HG02759 (cell line): ENCODE measurements around the gene PLEKHA7.

Experiments
- ATAC-seq: cut with Tn5 transposase; IDR thresholded peaks from one replicate; pipeline ENCODE4 v1.9.1; 2021; ENCODE audit warnings: mild to moderate bottlenecking, moderate library complexity; ENCODE audit not compliant: unreplicated experiment

Gene PLEKHA7

DNA sequence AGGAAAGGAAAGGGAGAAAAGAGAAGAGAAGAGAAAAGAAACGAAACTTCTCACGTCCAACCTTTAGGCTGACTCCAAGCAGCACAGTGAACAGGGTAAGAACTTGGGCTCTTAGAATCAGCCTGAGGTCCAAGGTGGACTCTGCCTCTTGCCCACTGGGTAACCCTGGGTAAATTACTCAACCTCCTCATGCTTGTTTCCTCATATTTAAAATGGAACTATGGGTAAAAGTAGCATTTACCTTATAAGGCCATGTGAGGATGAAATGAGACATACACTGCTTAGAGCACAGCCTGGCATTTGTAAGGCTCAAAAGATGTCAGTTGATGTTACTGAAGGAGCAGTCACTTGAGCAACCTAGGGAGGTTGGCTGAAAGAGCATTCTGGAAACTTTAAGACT, 167.9 kb downstream of the PLEKHA7 start:
- no peak for ATAC-seq

DNA sequence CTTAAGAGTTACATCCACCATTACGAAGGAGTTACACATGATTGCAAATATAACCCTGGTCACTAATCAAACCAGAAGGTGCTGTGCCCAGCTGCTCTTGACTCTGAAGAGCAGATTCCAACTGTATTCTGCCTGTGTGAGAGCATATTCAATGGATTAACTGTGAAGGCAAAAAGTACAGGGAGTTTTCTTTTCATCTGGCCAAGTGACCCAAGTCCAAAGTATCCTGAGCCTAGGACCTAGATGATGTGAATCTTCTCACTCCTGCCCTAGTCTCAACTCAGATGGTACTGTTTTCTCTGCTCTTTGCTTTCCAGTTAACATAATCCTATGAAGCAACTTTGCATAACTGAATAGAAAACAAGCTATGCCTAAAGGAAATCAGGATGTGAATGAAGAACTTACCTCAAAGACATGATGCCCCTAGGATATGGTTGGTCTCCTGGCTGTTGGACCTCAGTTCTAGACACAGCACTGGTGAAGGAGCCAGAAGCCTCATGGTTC, 169.9 kb downstream of the PLEKHA7 start:
- no peak for ATAC-seq

DNA sequence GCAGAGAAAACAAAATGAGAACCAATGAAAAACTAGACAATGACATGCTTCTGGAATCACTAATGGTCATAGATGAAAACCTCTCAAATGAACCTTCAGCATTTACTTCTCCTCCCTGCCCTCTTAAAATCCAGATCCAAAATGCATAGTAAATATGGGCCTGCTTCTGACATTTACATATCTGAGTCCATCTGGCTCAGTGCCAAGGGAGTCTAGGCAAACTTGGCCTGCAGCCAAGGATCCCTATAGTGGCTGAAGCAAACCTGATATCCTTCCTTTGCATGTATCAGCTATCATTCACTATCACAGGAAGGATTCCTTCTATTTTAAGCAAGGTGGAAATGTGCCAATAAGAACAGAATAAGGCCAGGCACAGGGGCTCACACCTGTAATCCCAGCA, 170.9 kb downstream of the PLEKHA7 start:
- ATAC-seq = no peak

DNA sequence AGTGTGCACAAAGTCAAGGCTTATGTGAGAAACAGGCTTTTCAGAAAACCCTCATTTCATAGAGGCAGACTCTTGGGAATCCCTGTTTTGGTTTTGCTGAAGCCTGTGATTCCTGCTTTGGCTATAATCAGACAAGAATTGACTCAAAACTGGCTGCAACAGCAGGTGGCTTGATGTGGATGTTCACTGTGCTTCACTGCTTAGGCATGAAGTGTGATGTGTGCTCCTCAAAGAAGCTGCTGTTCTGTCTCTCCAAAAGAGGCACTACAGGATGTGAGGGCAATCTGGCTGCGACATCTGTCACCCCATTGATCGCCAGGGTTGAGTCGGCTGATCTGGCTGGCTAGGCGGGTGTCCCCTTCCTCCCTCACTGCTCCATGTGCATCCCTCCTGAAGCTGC, 172.2 kb downstream of the PLEKHA7 start:
- ATAC-seq = no peak

DNA sequence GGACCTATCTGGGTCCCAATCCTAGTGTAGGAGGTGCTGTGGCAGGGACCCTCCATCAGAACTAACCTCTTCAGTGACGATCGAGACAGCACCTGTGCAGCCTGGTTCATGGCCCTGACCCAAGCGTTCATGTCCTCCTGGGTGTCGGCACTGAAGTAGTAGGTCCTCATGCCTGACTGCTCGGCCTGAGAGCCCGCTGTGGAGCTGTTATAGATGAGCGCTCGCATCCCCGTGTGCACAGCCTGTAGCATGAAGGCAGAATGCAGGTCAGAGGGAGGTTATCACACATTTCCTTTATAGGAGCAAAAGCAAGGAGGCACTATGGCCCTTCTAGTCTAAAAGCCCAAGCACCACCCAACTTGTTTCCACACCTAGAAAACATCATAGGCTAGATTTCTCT, 172.7 kb downstream of the PLEKHA7 start:
- no peak for ATAC-seq

DNA sequence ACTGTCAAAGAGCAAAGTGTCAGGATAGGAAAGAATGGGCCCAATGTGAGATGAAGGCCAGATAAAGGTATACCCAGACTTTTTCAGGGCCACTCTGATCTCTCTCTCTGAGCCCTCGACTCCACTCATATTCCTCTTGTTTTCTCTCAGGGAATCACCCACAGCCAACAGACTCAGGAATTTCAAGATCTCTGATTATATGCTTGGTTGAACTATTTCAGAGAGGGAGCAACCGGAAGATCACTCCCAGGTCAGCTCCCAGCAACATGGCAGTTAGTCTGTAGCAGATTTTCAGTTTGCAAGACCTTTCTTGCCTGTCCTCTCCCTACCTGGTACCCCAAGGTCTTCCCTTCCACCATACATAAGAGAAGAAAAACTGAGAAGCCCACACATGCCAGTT, 173.3 kb downstream of the PLEKHA7 start:
- ATAC-seq = no peak

DNA sequence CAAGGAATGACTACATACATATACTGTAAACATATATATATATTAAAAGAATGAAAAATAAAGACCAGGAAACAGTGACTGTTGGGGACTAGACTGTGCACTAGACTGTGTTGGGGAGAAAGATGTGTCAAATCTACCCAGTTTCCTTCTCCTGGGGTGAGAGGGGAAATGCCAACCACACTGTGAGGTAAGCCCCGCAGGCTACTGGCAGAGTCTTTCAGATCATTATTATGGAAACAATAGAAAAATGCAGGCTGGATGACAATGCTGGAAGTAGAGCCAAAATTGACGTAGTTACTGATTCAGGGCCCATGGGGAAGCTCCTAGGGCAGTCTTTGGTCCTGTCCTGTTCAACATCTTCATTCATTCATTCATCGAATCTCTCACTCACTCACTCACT, 174.4 kb downstream of the PLEKHA7 start:
- ATAC-seq = no peak

DNA sequence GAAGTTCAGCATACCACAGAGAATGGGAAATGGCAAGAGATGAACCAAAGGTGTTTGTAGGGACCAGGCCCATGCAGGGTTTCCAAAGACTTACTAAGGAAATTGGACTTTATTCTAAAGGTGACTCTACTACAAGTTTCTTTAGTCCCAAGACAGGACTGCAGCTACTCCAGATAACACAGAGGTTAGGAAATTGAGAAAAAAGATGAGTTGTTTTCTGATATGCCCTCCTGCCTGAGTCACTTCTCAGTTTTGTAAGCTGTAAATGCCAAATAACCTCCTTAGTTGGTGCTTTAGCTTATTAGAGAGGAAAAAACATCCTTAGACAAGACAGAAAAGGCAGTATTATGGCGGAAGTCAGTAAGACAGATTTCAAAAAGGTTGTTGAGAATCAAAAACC, 179.8 kb downstream of the PLEKHA7 start:
- no peak for ATAC-seq

DNA sequence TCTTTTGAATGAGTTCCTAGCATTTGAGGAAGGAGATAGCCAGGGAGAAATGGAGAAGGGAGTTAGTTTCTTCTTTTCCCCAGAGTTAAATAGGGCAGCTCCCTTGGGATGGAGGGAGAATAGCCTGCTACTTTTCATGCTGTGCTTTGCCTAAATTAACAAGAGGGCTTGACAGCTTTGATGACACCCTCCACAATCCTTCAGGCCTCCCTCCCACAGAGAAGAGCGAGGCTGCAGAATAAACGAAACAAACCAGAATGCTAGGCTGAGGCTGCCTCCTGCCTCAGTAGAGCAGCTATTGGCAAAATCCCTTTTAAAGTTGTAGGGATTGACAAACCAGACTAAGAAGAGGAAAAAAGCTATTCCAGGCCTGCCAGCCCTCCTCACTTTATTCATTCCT, 181.2 kb downstream of the PLEKHA7 start:
- no peak for ATAC-seq

DNA sequence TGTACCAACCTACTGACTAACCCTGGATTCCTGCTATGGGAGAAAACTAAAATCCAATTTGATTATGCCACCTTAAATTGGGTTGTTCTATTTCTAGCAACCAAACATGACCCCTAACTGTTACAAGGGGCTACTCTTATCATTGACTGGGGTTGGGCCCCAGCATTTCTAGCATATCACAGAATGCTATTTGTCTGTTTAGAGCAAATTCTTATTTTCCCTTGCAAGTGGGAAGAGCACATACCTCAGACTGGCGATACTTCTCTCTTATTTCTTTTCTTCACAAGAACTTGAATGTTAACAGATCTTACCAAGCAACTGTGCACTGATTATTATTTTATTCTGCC, 182.0 kb downstream of the PLEKHA7 start:
- no peak for ATAC-seq

DNA sequence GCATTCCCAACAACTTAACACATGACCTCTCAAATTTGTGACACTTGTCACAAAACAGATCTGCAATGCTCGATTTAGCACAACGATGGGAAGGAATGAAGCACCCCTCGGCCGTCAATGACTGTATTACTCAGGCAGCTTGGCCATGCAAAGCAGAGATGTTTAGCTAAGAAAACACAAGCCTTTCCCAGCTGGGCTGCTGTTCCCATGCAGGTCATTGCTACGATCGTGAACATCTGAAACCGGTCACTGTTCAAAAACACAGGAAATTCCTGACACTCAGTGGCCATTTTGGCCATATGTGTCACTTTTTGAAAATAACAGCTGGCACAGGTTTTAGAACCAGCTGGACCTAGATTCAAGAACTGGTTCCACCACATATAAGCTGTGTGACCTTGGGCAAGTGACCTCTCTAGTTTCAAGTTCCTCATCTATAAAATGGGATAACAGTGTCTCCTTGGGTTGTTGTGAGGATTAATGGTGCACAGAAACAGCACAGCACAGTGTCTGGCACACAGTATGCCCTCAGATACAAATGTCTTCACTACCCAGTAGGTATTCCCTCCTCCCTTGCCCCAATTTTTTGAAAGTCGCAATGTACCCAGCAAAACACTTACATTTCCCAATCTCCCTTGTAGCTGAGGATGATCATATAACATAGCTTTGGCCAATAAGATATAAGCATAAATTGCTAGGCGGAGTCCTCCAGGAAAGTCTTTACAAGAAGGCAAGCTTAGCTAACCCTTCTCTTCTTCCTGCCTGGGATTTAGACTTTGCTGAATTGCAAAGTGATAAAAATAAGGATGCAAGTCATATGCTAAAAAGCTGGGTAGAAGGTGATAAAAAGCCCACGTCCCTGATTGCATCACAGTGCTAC, 182.7 kb downstream of the PLEKHA7 start:
- no peak for ATAC-seq

DNA sequence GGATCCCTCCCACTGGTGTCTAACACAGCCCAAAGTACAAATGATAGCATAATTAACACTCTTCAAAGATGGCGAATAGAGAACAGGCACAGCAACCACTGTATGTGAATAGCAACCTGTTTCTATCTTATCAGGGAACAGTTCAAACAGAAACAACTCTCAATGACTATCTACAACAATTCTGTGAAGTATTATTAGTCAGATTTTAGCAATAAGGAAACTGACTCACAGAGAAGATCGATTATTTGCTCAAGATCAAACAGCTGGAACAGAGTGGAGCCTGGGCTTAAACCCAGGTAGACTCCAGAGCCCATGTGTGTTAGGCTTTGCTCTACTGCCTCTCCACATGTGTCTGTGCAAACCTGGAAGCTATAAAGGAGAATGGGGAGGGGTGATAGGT, 187.1 kb downstream of the PLEKHA7 start:
- no peak for ATAC-seq

DNA sequence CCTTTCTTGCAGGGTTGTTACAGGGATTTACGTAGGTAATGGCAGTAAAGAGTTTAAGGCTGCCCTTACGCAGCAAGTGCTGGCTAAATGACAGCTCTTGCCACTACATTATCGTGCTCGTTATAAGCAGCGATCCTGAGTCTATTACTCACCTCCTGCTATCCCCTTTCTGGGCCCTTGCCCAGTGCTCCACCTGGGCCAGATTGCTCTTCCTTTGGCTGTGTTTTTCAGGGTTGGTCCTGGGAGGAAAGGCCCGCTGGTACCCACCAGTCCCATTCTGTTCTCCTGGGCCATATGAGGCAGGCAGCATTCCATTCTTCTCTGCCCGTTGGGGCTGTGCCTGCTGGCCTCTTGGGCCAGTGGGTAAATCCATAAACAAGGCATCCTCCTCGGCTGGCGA, 188.2 kb downstream of the PLEKHA7 start:
- ATAC-seq = no peak

DNA sequence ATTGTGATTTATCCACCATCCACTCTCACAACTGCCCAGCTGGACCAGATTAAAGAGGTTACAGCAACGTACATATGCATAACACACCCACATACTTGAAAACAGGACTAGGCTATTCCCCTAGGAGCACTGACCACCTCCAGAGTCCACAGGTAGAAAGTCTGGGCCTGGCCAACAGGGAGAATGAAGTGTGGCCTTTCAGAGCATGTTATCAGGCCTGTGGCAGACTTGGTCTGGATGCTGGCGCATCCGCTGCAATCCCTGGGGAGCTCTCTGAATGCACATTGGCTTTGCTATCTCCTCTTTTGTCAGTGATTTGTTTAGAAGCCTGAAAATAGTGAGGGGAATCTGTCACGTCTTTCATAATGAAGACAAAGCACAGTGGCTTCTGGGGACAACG, 189.1 kb downstream of the PLEKHA7 start:
- ATAC-seq = no peak

DNA sequence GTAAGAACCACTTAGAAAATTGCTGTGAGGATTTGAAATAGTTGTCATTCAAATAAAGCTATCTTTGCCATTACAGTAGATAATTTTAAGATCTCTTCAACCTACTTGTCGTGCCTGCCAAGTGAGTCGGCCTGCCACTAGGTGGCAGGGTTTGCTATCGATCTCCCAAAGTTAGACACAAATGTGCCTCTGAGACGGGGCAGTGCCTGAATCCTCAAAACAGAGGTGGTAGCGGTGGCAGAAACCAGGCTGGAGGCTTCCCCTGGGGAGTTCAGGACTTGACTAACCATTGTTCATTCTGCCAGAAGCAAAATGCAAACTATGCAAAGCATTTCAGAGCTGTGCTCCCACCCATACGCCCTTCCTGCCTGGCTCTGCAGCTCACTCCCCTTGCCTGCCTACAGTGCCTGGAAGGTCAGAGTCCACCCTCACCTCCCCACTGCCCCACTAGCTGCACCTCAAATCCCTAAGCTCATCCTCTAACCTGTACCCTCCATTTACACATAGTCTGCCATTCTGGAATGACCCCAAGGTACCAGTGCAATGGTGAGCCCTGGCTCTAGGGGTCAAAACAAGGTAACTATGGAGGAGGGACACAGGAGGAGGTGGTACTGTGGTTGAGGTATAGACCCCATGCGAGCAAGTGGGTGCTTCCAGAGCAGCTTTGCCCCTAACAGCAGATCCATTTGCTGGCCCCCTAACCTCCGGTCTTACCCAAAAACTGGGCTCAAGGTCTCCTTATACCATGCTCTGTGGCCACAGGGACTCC, 193.7 kb downstream of the PLEKHA7 start:
- ATAC-seq = peak; percentile 89

DNA sequence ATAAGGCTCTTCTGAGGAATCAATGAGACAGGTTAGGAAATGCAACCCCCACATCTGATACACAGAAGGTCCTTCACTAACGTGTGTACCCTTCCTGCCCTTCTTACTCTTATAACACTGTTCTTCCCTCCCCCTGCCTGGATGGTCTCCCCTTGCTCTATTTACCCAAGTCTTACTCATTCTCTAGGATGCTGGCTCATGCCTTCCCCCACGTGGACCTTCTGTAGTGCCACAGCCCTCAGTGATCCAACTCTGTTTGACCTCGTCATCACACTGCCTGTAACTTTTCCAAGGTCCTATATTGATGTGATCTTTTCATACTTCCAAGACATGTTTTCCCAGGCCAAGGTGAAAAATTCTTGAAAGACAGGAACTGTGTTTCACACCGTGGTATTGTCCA, 195.9 kb downstream of the PLEKHA7 start:
- no peak for ATAC-seq

DNA sequence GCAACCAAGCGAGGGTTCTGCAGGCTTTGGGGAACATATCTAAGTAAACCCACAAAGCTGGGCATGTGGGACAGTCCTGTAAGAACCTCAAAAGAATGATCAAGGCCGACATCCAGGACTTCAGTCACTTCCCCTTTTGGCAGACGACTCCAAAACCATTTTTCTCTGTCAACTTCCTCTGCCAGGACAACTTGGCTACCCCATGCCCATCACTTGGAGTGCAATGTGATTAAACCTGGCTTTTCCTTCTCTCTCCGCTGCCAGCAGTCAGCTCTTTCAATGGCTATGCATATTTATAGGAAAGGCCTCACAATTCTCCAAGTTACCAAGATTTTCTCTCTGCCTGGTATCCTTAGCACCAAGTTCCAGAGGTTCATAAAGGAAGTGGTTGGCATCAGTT, 196.9 kb downstream of the PLEKHA7 start:
- no peak for ATAC-seq

DNA sequence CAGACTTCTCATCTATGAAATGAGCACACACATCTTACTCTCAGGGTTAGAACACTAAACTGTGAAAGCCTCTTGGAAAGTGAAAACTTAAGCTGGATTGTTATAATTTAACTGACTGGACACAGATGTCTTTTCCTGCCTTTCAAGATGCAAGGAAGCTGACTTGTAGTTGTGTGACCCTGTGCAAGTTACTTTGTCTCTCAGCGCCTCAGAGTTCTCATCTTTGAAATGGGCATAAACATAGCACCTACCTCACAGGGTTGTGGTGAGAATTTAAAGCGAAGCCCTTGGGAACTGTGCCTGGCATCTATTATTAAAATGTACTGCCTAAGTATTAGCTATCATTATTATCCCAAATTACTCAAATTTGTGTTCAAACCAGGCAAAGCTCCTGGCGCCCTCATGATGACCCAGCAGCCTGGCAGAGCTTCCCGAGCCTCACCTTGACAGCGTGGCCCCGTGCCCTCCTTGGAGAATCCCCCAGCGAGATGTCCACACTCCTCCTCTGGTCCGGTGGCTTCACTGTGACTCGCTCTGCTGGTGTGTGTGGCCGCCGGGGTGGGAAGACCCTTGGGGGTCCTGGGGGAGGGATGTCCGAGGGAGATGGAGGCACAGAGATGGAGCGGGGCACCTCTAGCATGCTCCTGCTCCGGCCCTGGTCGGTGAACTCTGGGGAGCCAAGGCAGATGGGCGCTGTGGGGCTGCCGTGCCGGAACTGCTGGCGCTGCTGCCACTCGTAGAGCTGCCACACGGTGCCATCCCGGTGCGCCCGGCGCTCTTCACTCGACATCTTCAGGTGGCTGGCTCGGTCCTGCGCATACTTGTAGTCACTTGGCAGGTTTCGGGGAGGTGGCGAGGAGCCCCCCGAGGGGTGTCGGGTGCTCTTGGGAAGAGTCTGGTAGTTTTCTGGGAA, 197.6 kb downstream of the PLEKHA7 start:
- no peak for ATAC-seq

DNA sequence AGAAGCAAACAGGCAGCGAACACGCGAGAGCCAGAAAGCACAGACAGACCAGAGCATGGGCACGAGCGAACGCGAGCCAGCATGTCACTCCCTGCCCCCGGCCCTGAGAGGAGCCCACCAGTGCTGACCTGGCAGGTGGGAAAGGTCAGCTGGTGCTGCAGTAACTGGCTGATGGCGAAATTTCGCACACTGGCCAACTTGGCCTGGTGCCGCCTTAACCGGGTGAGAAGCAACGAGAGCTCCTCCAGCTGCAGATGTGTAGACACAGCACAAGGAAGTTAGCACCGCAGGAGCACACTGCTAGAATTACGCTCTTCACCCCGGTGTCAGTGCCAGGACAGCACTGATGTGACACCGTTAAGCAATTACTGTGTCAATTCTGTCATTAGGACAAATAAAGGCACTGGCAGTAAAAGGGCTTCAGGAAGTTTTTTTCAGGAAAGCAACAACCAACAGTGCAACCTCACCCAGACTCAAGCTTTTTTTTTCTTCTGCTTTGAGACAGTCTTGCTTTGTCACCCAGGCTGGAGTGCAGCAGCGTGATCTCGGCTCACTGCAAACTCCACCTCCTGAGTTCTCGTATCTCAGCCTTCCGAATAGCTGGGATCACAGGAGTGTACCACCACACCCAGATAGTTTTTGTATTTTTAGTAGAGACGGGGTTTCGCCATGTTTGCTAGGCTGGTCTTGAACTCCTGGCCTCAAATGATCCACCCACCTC, 199.0 kb downstream of the PLEKHA7 start:
- ATAC-seq = no peak

DNA sequence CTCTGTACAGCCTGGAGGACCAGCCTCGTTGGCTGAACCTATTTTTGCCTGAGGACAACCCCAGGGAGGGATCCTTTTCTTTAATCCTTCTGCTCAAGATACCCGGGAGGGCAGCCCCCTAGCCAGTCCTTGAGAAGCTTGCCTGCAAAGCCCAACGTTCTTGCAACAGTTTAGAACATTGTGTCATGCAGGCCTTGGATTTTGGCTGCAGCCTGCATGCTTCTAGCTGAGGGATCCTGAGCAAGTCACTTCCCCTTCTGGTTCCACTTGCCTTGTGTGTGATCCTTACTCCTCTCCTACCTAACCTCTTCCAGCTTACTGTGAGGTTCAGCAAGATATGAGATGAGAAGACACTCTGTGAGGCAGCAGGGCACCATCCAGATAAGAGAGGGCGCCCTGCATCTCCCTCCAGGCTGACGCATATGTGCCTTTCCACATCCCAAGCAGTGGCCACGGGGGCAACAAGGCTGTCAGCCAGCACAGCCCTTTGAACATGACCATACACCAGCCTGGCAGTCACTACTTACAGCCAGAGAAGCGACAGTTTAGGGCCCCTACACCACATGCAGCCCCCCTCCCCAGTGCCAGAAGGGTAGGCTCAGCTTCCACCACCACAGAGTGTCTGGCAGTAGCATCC, 199.7 kb downstream of the PLEKHA7 start:
- ATAC-seq = no peak
